Hematopoietic multipotent progenitor cell (in vitro differentiated cells): ENCODE data around the gene RANBP6. TPM values are rescaled to one million over a fixed set of nuclear protein-coding genes. Genes with fewer than 3 reads are reported as not detected.

Experiments
- DNase-seq, 3 donors: peaks; one replicate each; pipeline ENCODE4 v3.0.0-alpha.2; 2011 to 2015; ENCODE audit warnings: low read depth in 2 of 3, low spot score in 2 of 3
- small RNA-seq: library from RNA; depleted of rRNA; stranded (forward); fragments of <200 nt; gene quantifications from one replicate; pipeline ENCODE3, GENCODE V24; 2012
- total RNA-seq: library from RNA; depleted of rRNA; stranded (reverse); fragments of >200 nt; gene quantifications from one replicate; pipeline ENCODE4 v1.2.3, GENCODE V29; 2012

Gene RANBP6
- total RNA-seq, 1 donor, result 17.0 TPM

GRCh38 chr9:6007770-6008168 lies 7.7 kb downstream of the RANBP6 start:
- peak in 2 of 3 donors; percentile 87 to 91 for DNase-seq

GRCh38 chr9:6007058-6007769 lies 8.2 kb downstream of the RANBP6 start:
- peak; percentile 70 to 93 (median 90) for DNase-seq

GRCh38 chr9:6006749-6007057 lies 8.7 kb downstream of the RANBP6 start:
- no peak for DNase-seq

- no peak for DNase-seq
Measured at GRCh38 chr9:6000955-6001354, 14.5 kb downstream of the RANBP6 start.

GRCh38 chr9:5999443-6000101 lies 15.9 kb downstream of the RANBP6 start:
- no peak for DNase-seq

- DNase-seq, result no peak
Measured at GRCh38 chr9:5994493-5994892, 20.9 kb downstream of the RANBP6 start.

GRCh38 chr9:5988265-5988664 lies 27.2 kb downstream of the RANBP6 start:
- DNase-seq, result no peak

GRCh38 chr9:5983042-5983441 lies 32.4 kb downstream of the RANBP6 start:
- DNase-seq, result no peak

GRCh38 chr9:5982317-5982716 lies 33.1 kb downstream of the RANBP6 start:
- DNase-seq, result no peak

- no peak for DNase-seq
Measured at GRCh38 chr9:5978523-5978922, 36.9 kb downstream of the RANBP6 start.

- DNase-seq, result peak in 2 of 3 donors; percentile 19 to 35
Measured at GRCh38 chr9:5976674-5977397, 38.6 kb downstream of the RANBP6 start.

GRCh38 chr9:5971740-5972139 lies 43.7 kb downstream of the RANBP6 start:
- DNase-seq, result no peak

Small RNAs within 50 kb of the gene (small RNA-seq; reads per million reads assigned to genes)
- gene MIR4665, result not detected

Other genes with a start within 250 kb of the RANBP6 start
- gene ERMP1, start 182.5 kb downstream of the RANBP6 start, total RNA-seq, result 57.4 TPM
- not detected for gene MLANA, start 124.7 kb downstream of the RANBP6 start, total RNA-seq
- not detected for gene IL33, start 200.2 kb upstream of the RANBP6 start, total RNA-seq